ENCODE results near the gene FADS2. TPM values are rescaled to one million over a fixed set of nuclear protein-coding genes. Genes with fewer than 3 reads are reported as not detected.

Gene FADS2
- total RNA-seq, 1 experiment from 2014 or later = 423 TPM

GRCh38 chr11:61778357-61778886 lies 49.7 kb upstream of the FADS2 start:
- Mint-ChIP-seq H3K9me3 (no peaks in the 10 kb centered on the region), H3K27ac (no peak overlapping the region), H3K27me3 (ENCODE audit: low read depth) (peaks cover 7% of the 10 kb centered on the region; the same call in 1 of the 2 replicates), H3K4me3 (no peak overlapping the region), H3K4me1 (peaks cover 10% of the 10 kb centered on the region), H3K36me3 (no peaks in the 10 kb centered on the region; the same call in 1 of the 2 replicates)
- POLR2A ChIA-PET = no interaction called here
- no peak for TF ChIP-seq ERG (CRISPR knock-in tag; IDR thresholded peaks at IDR 0.05)
- no peak for TF ChIP-seq FOXP1 (CRISPR knock-in tag; IDR thresholded peaks at IDR 0.05; ENCODE audit: borderline replicate concordance)
- no peak for TF ChIP-seq SMAD4 (CRISPR knock-in tag; IDR thresholded peaks at IDR 0.05)
- TF ChIP-seq ELF4 (CRISPR knock-in tag; IDR thresholded peaks at IDR 0.05; ENCODE audit: low read depth) = no peak
- TF ChIP-seq ZNF671 (CRISPR knock-in tag; IDR thresholded peaks at IDR 0.05) = no peak
- TF ChIP-seq ZNF423 (CRISPR knock-in tag; IDR thresholded peaks at IDR 0.05) = no peak
- TF ChIP-seq GTF2I (CRISPR knock-in tag; conservative IDR thresholded peaks at IDR 0.05) = no peak
- no peak for TF ChIP-seq TCF7 (CRISPR knock-in tag; IDR thresholded peaks at IDR 0.05; ENCODE audit: low read depth)
- TF ChIP-seq E2F5 (CRISPR knock-in tag; IDR thresholded peaks at IDR 0.05) = no peak
- DNase-seq (ENCODE audit: low spot score) = no peak
- ATAC-seq = no peak
- CTCF ChIA-PET = interaction anchor here (0.6 to 10.0 kb wide), 4 partner anchors 9 to 29 kb away, joined by 3 to 106 read pairs (median 26); no protein-coding TSS in a partner anchor

DNA sequence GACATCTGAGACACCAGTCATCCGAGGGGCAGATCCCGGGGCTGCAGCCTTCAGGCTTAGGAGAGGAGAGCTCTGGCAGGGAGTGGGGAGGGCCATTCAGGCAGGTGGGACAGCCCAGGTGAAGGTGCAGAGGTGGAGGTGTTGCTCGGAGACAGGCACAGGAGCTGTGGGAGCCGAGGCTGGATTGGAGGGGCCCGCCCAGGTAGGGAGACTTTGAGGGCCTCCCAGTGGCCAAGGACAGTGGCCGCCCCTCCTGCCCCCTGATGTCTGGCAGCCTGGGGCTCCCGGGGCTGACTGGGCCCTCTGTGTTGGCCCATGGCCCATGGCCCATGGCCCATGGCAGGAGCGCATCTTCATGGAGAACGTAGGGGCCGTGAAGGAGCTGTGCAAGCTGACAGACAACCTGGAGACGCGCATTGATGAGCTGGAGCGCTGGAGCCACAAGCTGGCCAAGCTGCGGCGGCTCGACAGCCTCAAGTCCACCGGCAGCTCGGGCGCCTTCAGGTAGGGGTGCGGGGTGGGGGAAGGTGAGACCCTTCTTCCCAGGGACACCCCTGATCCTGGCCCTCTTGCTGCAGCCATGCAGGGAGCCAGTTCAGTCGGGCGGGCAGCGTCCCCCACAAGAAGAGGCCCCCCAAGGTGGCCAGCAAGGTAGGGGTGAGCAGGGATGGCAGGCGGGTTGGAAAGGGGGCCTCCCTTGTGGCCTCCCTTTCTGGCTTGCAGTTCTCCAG lies 49.0 kb upstream of the FADS2 start:
- CTCF ChIA-PET = interaction anchor here (0.6 to 10.0 kb wide), 5 partner anchors 8 to 30 kb away, joined by 3 to 106 read pairs (median 6); no protein-coding TSS in a partner anchor
- Mint-ChIP-seq H3K36me3 (no peaks in the 10 kb centered on the region; the same call in 1 of the 2 replicates), H3K27me3 (ENCODE audit: low read depth) (peaks cover 7% of the 10 kb centered on the region; the same call in 1 of the 2 replicates), H3K4me1 (peaks cover 10% of the 10 kb centered on the region), H3K9me3 (no peaks in the 10 kb centered on the region), H3K4me3 (no peak overlapping the region), H3K27ac (no peak overlapping the region)
- POLR2A ChIA-PET = no interaction called here
- ATAC-seq (no peak), DNase-seq (ENCODE audit: low spot score) (no peak)
- TF ChIP-seq PRRX2 (CRISPR knock-in tag; IDR thresholded peaks at IDR 0.05) (no peak), ZNF281 (CRISPR knock-in tag; IDR thresholded peaks at IDR 0.05) (no peak), KAT7 (CRISPR knock-in tag; IDR thresholded peaks at IDR 0.05; ENCODE audit: borderline replicate concordance) (no peak), NR2C2 (CRISPR knock-in tag; IDR thresholded peaks at IDR 0.05) (no peak), IRF1 (CRISPR knock-in tag; IDR thresholded peaks at IDR 0.05) (no peak), IRF2 (CRISPR knock-in tag; IDR thresholded peaks at IDR 0.05; ENCODE audit: borderline replicate concordance, low read depth) (no peak), OVOL2 (CRISPR knock-in tag; IDR thresholded peaks at IDR 0.05; ENCODE audit: borderline replicate concordance) (no peak)

Data from WTC11 (cell line).